ENCODE measurements around the gene KCND3.

Gene KCND3

GRCh38 chr1:111961016-111961415 is 28.5 kb downstream of the KCND3 start:
- in situ Hi-C loops (cut with MboI; ENCODE audit: low sequenced_read_pairs), result no loop called here

- in situ Hi-C loops (cut with MboI; ENCODE audit: low sequenced_read_pairs), result no loop called here
Measured at GRCh38 chr1:111959436-111959835, 30.0 kb downstream of the KCND3 start.

GRCh38 chr1:111958851-111959250 is 30.6 kb downstream of the KCND3 start:
- in situ Hi-C loops (cut with MboI; ENCODE audit: low sequenced_read_pairs), result no loop called here

GRCh38 chr1:111958075-111958474 is 31.4 kb downstream of the KCND3 start:
- in situ Hi-C loops (cut with MboI; ENCODE audit: low sequenced_read_pairs), result no loop called here

GRCh38 chr1:111956155-111956771 is 33.2 kb downstream of the KCND3 start:
- in situ Hi-C loops (cut with MboI; ENCODE audit: low sequenced_read_pairs), result no loop called here

GRCh38 chr1:111955755-111956154 is 33.7 kb downstream of the KCND3 start:
- in situ Hi-C loops (cut with MboI; ENCODE audit: low sequenced_read_pairs), result no loop called here

GRCh38 chr1:111953797-111954196 is 35.7 kb downstream of the KCND3 start:
- in situ Hi-C loops (cut with MboI; ENCODE audit: low sequenced_read_pairs), result no loop called here

- in situ Hi-C loops (cut with MboI; ENCODE audit: low sequenced_read_pairs), result no loop called here
Measured at GRCh38 chr1:111952125-111952657, 37.3 kb downstream of the KCND3 start.

- in situ Hi-C loops (cut with MboI; ENCODE audit: low sequenced_read_pairs), result no loop called here
Measured at GRCh38 chr1:111948209-111949171, 41.0 kb downstream of the KCND3 start.

- in situ Hi-C loops (cut with MboI; ENCODE audit: low sequenced_read_pairs), result no loop called here
Measured at GRCh38 chr1:111943846-111944749, 45.4 kb downstream of the KCND3 start.

- in situ Hi-C loops (cut with MboI; ENCODE audit: low sequenced_read_pairs), result no loop called here
Measured at GRCh38 chr1:111943066-111943465, 46.4 kb downstream of the KCND3 start.

- in situ Hi-C loops (cut with MboI; ENCODE audit: low sequenced_read_pairs), result no loop called here
Measured at GRCh38 chr1:111938536-111938935, 50.9 kb downstream of the KCND3 start.

GRCh38 chr1:111938123-111938522 is 51.3 kb downstream of the KCND3 start:
- in situ Hi-C loops (cut with MboI; ENCODE audit: low sequenced_read_pairs), result no loop called here

- in situ Hi-C loops (cut with MboI; ENCODE audit: low sequenced_read_pairs), result no loop called here
Measured at GRCh38 chr1:111937147-111937725, 52.2 kb downstream of the KCND3 start.

GRCh38 chr1:111934106-111934852 is 55.2 kb downstream of the KCND3 start:
- in situ Hi-C loops (cut with MboI; ENCODE audit: low sequenced_read_pairs), result no loop called here

GRCh38 chr1:111930356-111930755 is 59.1 kb downstream of the KCND3 start:
- in situ Hi-C loops (cut with MboI; ENCODE audit: low sequenced_read_pairs), result no loop called here

- in situ Hi-C loops (cut with MboI; ENCODE audit: low sequenced_read_pairs), result no loop called here
Measured at GRCh38 chr1:111928531-111928930, 60.9 kb downstream of the KCND3 start.

GRCh38 chr1:111927652-111928051 is 61.8 kb downstream of the KCND3 start:
- in situ Hi-C loops (cut with MboI; ENCODE audit: low sequenced_read_pairs), result no loop called here

GRCh38 chr1:111924786-111925185 is 64.7 kb downstream of the KCND3 start:
- in situ Hi-C loops (cut with MboI; ENCODE audit: low sequenced_read_pairs), result no loop called here

- in situ Hi-C loops (cut with MboI; ENCODE audit: low sequenced_read_pairs), result no loop called here
Measured at GRCh38 chr1:111923766-111924165, 65.7 kb downstream of the KCND3 start.

Measured in HL-60/S4 treated with retinoic acid at 250 ng/mL for 4 days and 3 days (cell line).